ENCODE data around the gene PIGBOS1.

PIGBOS1 gene

GRCh38 chr15:55270291-55270690 lies 48.6 kb downstream of the PIGBOS1 start:
- Histone ChIP-seq H3K9ac (ENCODE audit: low read depth in 1 of 2, low read length in 2 of 2) (no peak overlapping the region), H3K27me3 (ENCODE audit: control insufficient read depth in 2 of 2, insufficient read depth in 2 of 2, low read length in 2 of 2) (no peaks in the 10 kb centered on the region), H3K4me1 (ENCODE audit: control insufficient read depth in 2 of 2, insufficient read depth in 2 of 2, low read length in 2 of 2) (peaks cover 0 to 3% of the 10 kb centered on the region in 2 donors), H3K27ac (ENCODE audit: low read depth in 2 of 2, low read length in 2 of 2) (no peak overlapping the region), H3K9me3 (ENCODE audit: control insufficient read depth in 2 of 2, low read length in 2 of 2) (no peaks in the 10 kb centered on the region), H3K36me3 (ENCODE audit: control insufficient read depth in 2 of 2, insufficient read depth in 2 of 2, low read length in 2 of 2) (peaks cover 0 to 3% of the 10 kb centered on the region in 2 donors), H3K4me3 (ENCODE audit: low read length in 2 of 2) (no peak overlapping the region)

DNA sequence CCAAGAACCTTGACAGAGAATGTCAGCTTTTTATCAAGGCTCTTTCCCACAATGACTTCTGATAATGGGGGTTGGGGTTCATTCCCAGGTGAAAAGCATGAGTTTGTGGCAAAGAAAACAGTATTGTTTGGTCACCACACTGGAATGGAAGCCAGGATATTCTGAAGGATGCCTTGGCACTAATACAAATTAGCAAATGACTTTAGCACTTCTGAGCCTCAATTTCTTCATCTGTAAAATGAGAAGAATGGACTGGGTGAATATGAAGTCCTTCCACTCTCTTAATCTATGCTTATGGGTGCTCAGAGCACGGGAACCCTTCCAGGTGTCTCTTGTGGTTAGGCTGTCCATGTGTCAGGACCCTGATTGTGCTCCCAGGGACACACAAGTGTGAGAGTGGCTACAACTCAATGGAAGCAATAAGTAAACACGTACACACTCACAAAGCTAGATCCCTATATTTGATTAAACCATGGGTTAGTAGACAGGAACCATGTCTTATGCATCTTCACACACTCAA lies 50.7 kb downstream of the PIGBOS1 start:
- Histone ChIP-seq H3K9ac (ENCODE audit: low read depth in 1 of 2, low read length in 2 of 2) (no peak overlapping the region), H3K36me3 (ENCODE audit: control insufficient read depth in 2 of 2, insufficient read depth in 2 of 2, low read length in 2 of 2) (peaks cover 0 to 3% of the 10 kb centered on the region in 2 donors), H3K4me3 (ENCODE audit: low read length in 2 of 2) (no peak overlapping the region), H3K9me3 (ENCODE audit: control insufficient read depth in 2 of 2, low read length in 2 of 2) (no peaks in the 10 kb centered on the region), H3K27me3 (ENCODE audit: control insufficient read depth in 2 of 2, insufficient read depth in 2 of 2, low read length in 2 of 2) (no peaks in the 10 kb centered on the region), H3K4me1 (ENCODE audit: control insufficient read depth in 2 of 2, insufficient read depth in 2 of 2, low read length in 2 of 2) (peaks cover 0 to 3% of the 10 kb centered on the region in 2 donors), H3K27ac (ENCODE audit: low read depth in 2 of 2, low read length in 2 of 2) (no peak overlapping the region)

GRCh38 chr15:55267401-55268175 lies 51.3 kb downstream of the PIGBOS1 start:
- H3K9ac ChIP-seq (ENCODE audit: low read depth in 1 of 2, low read length in 2 of 2): peak overlapping the region in 1 of 2 donors; percentile 26
- H3K36me3 ChIP-seq (ENCODE audit: control insufficient read depth in 2 of 2, insufficient read depth in 2 of 2, low read length in 2 of 2): peaks cover 0 to 3% of the 10 kb centered on the region in 2 donors
- no peaks in the 10 kb centered on the region for H3K9me3 ChIP-seq (ENCODE audit: control insufficient read depth in 2 of 2, low read length in 2 of 2)
- H3K4me1 ChIP-seq (ENCODE audit: control insufficient read depth in 2 of 2, insufficient read depth in 2 of 2, low read length in 2 of 2): peaks cover 0 to under 1% of the 10 kb centered on the region in 2 donors
- no peak overlapping the region for H3K4me3 ChIP-seq (ENCODE audit: low read length in 2 of 2)
- H3K27me3 ChIP-seq (ENCODE audit: control insufficient read depth in 2 of 2, insufficient read depth in 2 of 2, low read length in 2 of 2): no peaks in the 10 kb centered on the region
- H3K27ac ChIP-seq (ENCODE audit: low read depth in 2 of 2, low read length in 2 of 2): peak overlapping the region; percentile 26 to 45
